ENCODE results near the gene CCN5.
"Not testable (repeated sequence)": the region's sequence is repeated elsewhere in the genome, so short reads cannot be mapped to it uniquely, and the experiment has no call there.

The CCN5 gene

GRCh38 chr20:44761423-44761822, 46.3 kb downstream of the CCN5 start:
- no peak for DNase-seq

DNA sequence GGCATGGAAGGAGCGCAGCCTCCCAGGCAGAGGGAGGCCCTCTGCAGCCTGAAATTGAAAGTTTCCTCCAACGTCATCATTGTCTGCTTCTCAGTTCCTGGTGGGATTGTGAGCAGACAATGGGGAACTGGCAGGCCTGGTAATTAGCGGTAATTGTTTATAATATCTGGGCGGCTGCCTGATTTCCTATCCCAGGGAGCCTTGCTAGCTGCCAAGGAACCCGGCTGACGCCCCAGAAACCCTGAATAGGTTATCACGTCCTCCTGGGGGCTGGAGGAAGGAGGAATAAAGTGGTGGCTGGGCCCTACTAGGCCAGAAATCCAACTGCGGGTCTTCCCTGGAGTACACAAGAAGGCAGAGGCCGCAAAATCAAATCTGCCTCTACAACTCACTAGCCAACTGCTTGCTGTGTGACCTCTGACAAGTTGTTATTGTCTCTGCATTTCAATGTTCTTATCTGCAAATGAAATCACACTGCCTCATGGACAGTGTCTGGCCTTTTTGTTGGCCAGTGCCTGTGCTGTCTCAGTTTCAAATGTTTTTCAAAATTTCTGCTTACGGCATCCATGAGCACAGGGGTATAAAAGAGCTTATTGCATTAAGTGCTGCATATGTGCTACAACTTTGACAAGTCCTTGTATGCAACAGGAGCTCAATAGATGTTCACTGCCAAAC, 47.4 kb downstream of the CCN5 start:
- no peak for DNase-seq

GRCh38 chr20:44763798-44764197, 48.6 kb downstream of the CCN5 start:
- DNase-seq: not testable (repeated sequence)

- no peak for DNase-seq
Measured at GRCh38 chr20:44765091-44765490, 49.9 kb downstream of the CCN5 start.

DNA sequence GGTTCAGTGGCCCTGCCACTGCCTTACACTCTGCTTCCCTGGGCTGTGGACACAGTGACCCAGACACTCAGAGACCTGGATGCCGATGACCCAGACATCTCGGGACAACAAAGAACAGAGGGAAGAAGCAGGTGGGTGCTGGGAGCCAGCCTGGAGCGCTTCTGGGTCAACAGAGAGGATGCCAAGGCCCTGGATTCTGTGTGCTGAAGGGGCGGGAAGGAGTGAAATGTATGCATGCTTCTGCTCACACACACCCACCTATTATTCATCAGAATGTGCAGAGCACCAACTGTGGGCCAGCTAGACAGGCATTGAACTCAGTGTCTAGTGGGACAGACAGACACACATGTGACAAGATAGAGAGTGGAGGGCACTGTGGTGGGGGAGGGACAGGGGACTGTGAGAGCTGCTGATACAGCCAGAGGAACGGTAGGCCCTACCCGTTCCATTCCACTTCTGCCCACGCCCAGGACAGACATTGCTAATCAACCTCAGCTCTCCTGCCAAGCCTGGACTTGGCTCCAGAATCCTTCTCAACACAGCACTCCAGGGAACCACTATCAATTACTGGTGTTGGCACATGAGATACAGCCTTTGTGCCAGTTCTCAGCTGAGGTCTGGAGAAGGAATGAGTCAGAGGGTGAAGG, 50.7 kb downstream of the CCN5 start:
- DNase-seq: no peak

- DNase-seq: no peak
Measured at GRCh38 chr20:44768256-44768655, 53.1 kb downstream of the CCN5 start.

DNA sequence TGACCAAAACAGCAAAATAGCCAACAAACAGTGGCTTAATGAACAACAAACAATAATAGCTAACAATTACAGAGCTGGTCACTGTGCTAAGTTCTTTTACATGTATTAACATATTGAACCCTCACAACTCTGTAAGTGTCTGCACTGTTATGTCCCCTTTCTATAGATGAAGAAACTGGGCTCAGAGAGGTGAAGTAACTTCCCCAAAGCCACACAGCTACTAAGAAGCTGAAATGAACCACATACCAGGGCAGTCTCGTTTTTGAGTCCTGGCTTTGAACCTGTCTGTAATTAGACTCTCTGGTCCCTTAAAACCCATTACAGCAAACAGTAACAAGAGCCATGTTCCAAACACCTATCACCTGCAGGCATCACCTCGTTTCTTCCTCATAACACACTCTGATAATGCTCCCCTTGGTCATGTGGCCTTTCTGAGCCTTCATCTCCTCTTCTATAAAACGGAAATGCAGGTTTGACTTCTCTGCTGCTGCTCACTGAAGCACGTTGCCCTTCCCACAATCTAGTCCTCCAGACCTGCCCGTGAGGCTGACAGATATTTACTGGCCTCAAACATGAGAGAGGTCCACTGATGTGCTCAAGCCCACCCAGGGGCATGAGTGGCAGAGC, 53.8 kb downstream of the CCN5 start:
- DNase-seq: no peak

- DNase-seq: no peak
Measured at GRCh38 chr20:44769481-44769863, 54.3 kb downstream of the CCN5 start.

DNA sequence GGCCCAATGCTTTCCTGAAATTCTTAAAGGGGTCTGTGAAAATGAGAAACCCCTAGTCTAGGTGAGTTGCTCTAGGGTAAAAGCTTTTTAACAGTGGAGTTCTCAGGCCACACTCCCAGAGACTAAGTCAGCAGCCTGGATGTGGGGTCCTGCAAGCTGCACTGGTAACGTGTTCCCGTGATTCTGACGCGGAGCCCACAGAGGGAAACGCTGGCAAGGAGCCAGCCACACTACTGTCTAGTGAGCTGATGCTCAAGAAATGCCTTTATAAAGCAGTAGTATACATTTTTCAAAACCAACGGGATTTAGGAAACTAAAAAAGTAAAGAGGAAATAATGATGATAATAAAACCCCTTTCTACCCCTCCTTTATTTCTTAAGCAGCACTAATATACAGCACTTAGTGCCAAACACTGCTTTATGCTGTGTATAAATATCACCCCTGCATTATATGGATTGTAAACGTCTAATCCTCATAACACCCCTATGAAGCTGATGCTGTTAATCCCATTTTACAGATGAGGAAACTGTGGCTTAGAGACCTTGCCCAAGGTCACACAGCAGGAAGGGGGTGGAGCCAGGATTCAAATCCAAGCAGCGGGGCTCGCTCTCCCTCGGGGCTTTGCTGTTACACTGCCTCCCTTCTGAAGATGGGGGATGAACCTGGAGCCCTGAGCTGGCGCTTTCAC, 55.5 kb downstream of the CCN5 start:
- DNase-seq: no peak

GRCh38 chr20:44771172-44771535, 56.0 kb downstream of the CCN5 start:
- DNase-seq: no peak

DNA sequence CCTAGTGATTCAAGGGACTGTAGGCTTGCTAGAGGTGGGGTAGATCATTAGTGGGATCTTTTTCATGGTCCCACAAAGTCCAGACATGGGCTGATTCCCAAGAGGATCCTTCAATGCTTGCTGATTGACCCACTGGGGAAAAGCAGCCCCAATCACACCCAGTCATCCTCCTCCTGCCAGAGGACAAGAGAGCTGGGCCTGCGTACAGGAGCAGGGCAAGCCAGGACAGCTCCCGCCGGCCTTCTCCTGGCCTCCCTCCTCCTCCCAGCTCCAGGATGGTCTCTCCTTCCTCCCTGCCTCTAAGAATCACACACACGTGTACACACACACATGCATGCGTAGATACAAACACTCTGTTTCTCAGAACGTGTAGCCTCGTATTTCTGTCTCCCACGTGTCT, 57.5 kb downstream of the CCN5 start:
- DNase-seq: no peak

DNA sequence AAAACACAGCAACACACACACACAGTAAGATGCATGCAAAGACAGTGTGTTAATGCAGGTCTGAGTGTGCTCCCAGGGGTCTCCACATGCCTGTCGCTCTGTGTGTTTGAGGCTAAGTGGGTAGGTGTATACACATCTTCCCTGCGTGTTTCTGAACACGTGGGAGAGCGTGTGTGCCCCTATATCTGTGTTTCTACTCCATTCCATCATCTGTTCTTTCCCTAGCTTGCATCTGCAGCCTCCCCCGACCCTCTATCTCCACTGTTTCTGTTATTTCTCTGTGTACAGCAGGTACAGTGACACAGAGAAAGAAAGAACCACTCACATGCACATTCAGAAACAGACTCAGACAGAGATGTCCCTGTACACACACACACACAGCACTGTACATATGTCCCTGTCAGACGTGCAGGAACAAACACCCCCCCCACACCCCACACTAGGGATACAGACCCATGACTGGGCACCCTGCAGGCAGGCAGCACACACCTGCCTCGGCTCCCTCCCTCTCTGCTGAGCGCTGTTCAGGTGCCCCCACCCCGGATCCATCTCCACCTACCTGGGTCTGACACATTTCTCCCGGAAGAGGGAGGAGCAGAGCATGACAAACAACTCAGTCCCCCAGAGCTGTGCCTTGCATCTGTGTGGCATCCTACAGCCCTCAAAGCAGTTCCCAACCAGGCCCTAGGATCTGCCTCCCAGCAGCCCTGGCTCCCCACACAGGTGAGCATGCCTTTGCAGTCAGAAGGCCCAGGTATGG, 58.1 kb downstream of the CCN5 start:
- DNase-seq: no peak

- DNase-seq: no peak
Measured at GRCh38 chr20:44776980-44777379, 61.8 kb downstream of the CCN5 start.

Data from activated gamma-delta T cell treated with Interleukin-2 at 50 U/mL for 16 hours (primary cell).